AG20443 (cell line): ENCODE measurements around the gene ZKSCAN8.
A peak's percentile ranks its signal among the peaks of the same experiment; 100 is the strongest.

ENCODE experiments used
- DNase-seq: peaks from one replicate; pipeline ENCODE4 v3.0.0; 2012; ENCODE audit warnings: low spot score, mixed read lengths

The ZKSCAN8 gene

DNA sequence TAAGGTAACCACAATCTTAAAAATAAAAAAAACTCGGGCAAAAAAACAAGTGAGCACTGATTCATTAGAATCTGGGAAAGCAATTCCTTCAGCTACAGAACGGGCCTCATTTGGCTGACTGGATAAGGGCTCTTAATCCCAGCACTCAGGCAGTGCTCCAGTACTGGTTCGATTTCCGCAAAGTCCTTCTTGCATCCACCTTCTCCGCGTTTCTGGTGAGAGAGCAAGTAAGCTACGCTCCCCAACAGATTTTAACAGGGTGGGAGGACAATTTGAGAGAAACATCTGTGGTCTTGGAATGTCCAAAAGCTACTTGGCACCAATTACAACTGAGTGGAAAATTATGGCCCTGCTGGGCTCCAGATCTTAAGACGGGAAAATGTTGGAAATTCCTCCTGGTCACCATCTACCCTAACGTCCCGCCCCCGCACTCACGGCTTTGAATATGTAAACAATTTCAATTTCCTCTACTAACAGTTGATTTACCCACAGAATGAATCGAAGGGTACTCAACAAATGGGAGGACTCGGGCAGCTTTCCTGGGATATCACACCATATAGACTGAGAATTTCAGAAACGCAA, 65.3 kb downstream of the ZKSCAN8 start:
- peak; percentile 18 for DNase-seq

DNA sequence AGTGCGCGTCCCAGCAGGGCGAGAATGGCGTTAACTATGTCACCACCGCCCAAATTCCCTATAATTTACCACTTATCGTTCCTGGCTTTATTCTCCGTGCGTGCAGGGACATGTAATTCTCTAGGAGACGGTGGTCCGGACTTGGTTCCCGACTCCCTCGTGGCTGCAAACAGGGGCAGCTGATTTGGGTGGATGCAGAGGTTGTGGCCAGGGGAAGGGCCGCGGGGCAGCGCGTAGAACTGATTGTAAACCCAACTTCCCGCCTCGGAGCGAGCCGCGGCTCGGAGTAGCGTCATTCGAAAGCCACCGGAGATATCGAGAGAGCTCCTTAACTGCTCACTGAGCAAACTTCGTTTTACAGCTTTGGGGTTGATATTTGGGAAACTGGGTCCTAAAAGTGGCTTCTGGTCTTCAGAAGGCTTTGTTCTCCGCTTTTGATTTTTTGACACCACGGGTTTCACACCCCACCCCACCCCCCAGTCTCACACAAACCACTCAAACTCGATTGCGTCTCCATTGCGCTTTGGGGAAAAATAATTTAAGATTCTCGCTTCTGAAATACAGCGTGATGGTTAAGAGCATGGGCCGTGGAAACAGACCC, 65.9 kb downstream of the ZKSCAN8 start:
- peak; percentile 53 for DNase-seq

DNA sequence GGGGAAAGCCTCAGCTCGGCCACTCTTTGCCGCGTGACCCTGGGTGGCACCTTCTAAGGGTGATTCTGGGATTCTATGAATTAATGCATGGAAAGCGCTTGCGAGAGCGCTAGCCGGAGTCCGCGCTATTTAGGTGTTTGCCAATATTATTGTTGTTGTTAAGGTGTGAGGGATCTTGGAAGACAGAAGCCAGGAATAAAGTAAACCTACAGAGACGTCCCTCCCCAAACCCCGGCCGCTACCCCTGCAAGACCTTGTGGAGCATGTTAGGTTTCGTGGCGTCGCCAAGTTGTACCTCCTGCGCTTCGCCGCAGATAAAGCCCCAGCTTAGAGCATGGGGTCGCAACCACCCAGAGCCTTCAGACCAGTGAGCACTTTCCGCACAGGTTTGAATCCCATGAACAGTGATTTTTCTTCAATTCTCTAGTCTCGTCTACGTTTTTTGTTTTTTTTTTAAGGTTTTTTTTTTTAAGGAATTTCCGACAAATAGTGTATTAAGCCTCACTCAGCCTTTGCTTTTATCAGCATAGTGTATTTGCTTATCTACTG, 66.5 kb downstream of the ZKSCAN8 start:
- DNase-seq, result no peak
